ENCODE data around the gene FRMPD4.

The FRMPD4 gene

DNA sequence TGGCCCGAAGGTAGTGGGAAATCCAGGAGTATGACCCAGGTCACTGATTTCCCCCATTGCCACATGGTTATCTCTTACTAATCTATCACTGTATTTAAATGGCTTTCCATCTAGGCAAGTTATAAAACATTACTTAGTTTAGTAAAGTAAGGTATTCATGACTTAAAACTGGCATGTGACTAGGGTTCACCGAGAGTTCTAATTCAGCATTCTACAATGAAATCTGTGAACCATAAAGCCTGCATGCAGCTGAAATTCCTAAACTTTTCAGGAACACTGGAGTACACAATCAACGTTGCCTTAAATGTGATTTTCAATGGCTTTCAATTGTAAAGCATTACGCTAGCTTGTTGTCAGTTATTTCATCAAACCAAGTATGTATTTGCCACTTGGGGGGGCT is 630.2 kb downstream of the FRMPD4 start:
- DNase-seq (ENCODE audit: low read depth): no peak

DNA sequence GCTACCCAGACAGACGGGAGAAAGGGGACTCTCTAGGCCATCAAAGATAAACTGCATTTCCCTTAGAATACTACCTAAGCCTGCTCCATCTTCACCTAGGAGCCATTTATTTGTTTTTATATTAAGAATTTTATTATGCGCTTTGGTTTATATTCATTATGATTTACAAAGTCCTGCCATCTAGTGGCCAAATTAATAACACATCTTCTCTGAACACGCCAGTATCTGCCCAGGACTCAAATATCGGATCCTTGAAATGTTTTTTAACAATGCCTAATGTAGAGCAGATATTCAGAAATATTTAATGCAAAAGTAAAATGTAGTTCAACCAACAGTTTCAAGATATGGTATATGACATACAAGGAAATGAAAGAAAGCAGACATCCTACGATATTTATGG is 632.2 kb downstream of the FRMPD4 start:
- DNase-seq (ENCODE audit: low read depth): no peak

DNA sequence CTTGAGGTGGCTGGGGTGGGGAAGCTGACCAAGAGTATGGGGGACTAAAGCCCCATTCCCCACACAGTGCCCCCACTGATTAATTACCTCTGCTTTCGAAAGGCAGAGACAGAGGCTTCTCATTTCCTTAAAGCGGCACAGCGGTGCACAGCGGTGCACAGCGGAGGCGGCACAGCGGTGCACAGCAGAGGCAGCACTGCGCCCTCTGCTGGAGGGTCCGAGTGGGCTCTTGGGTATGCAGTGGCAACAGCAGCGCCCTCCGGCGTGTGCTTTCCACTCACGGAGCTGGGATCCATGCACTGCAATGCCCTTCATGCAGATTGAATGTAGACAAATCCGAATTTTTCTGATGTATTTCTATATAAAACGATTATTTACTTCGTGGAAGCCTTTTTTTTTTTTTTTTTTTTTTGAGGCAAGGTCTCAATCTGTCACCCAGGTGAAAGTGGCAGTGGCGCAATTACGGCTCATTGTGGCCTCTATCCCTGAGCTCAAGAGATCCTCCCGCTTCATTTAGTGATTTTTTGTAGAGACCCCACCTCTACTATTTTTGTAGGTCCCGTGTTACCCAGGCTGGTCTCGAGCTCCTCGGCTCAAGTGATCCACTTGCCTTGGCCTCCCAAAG is 633.3 kb downstream of the FRMPD4 start:
- peak; percentile 29 for DNase-seq (ENCODE audit: low read depth)
